GM18858 (cell line): ENCODE data around the gene FBXL14.

Source experiments
- ATAC-seq: cut with Tn5 transposase; IDR thresholded peaks from one replicate; pipeline ENCODE4 v1.9.1; 2021; ENCODE audit not compliant: unreplicated experiment

Gene FBXL14

DNA sequence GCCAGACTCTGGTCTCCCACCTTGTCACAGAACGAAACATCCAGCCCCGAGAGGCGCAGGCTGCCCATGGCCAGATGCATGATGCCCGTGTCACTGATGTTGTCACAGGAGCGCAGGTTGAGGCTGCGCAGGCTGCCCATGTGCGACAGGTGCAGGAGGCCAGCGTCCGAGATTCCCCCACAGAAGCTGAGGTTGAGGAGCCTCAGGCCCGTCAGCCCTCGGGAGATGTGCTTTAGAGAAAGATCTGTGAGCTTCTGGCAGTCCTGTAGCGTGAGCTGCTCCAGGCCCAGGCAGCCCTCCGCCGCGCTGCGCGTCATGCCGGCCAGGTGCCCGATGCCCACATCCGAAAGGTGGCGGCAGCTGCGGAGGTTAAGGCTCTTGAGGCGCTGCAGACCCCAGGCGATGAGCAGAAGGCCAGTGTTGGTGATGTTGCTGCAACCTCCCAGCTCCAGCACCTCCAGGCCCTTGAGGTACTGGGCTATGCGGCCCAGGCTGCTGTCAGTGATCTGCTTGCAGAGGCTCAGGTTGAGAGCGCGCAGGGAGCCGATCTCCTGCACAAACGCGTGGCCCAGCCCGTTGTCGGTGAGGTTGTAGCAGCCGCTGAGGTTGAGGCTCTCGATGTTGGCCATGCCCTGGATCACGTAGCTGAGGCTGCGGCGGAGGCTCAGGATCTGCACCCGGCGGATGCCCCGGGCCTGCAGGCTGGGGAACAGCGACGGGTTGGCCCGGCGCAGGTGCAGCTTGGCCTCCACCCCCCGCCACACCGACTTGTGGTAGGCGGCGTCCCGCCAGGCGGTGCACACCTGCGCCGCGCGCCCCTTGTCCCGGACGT lies 991 bp downstream of the FBXL14 start:
- no peak for ATAC-seq

DNA sequence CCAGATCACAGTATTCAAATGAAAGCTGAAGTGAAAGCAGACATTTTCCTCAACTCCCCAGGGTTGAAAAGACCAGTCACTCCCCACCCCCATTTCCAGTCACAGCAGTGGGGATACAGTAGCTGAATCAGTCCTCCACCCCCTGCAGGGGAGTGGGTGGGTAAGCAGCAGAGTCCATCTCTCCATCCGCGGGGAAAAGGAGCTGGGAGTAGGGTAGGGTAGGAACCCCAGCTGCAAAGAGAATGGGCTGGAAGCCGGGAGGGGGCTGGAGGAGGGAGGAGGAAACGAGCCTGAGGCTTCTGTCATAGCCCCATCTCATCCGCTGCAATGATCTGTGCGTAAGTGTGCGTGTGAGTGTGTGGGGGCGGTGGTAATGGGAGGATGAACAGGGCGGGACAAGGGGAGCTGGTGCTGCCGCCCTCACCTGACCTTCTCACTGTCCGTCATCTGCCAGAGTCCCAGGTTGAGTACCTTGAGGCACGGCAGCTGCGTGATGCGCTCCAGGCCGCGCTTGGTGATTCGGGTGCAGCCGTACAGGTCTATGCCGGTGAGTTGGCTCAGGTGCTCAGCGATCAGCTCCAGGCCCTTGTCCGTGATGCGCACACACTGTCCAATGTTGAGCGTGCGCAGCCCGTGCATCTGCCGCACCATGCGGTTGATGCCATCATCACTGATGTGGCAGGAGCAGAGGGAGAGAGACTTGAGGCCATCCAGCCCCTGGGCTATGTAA lies 1.8 kb downstream of the FBXL14 start:
- ATAC-seq: no peak

DNA sequence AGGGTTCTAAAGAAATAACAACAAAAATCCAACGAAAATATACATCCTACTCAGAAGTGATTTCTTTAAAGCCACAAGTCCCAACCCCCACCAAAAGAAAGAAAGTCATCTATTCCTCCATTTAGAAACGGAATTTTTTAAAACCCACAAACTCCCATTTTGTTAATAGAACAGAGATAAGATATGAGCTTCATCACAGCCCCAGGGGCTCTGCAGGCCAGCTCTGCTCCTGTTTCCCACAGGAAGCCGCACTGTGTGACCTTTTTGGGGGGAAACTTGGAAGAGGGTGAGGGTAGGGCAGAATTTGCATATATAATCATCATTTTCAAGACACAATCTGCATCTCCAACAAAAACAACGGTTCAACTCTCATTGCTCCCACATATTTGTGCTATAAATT lies 2.8 kb downstream of the FBXL14 start:
- ATAC-seq: no peak

DNA sequence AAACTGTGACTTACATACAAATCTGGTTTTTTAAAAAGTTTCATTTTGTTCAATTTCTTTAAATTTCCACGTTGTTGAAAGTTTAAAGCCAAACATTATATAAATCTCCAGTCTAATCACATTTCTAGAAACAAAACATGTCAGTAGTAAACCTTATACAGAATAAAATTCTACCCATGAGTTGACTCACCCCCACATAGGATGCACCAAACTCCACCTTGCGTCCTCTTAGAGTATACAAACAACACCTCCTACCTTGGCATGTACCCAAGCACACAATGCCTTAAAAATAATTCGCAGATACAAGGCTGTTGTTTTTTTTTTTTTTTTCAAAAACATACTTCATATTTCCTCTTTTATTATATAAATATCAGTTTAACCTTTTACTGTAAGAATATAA lies 3.3 kb downstream of the FBXL14 start:
- no peak for ATAC-seq

DNA sequence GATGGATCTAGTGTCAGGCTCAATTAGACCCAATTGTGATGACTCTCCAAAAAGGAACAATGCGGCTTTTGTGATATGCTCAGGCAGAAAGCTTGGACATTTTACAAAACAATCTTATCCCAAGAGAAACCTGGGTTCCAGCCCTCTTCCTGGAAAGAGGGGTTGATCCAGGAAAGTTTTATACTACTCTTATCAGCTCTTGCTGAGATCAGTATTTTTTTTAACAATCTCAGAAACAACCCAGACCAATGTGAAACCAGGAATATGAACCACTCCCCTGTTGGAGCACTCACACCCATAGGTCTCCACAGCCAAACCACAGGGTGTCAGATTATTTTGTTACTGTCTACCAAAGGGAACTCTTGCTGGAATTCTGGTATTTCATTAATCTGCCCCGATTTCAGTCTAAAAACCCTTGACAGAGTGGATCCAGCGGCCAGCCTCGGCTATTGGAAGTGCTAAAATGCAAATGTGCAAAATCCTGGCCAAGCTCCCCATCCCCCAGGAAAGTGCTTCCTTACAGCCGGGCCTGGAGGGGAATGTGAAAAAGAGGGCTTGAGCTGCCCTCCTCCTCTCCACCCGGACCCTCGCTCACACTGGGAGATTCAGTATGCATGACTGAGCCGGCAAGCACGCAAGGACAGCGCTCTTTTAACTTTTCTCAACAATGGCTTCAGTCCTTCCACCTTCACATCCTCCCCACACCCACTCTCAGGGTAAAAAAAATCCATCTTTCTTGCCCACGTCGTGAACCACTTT lies 4.0 kb downstream of the FBXL14 start:
- no peak for ATAC-seq

DNA sequence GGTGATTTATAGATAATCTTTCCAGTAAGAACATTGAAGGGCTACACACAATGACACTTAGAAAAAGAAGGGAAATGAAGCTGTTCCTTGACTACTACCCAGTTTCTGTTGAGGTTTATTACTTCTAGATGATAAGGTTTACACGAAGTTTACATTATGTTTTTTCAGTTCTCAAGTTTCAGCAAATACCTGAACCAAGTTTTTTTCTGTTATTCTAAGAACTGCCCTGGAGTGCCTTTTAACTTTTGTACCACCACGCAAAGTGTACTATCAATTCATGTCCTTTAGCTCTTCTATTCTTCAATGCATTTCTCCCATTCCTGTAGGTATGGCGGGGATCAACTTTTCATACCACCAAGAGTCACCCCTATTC lies 5.8 kb downstream of the FBXL14 start:
- no peak for ATAC-seq

DNA sequence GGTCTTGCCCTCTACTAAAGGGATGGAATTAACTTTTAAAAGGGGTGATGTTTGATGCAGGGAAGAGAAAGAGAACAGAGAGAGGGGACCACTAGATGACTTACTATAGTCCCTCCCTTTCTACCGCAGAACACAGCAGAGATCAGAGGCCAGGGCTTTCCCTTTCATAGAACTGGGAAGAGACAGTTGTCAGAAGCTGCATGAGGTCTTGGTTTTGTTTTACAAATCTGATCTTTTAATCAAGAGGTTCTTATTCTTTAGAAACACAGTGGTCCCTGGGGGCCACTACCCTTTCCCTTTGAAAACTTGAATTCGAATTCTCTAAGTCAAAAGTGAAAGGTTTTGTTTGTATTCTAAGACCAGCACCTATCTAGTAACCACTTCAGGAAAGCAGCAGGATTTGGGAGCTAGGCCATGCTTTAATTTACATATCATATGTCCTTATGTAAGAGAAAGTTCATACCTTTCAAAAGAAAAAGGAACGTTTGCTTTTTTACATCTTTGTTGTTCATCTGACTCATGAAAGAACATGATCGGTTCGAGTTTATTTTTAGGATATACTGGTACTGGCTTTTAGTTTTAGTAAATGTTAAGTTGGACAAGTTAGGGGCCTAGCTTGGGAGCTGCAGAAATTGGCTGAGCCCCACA lies 6.3 kb downstream of the FBXL14 start:
- no peak for ATAC-seq

DNA sequence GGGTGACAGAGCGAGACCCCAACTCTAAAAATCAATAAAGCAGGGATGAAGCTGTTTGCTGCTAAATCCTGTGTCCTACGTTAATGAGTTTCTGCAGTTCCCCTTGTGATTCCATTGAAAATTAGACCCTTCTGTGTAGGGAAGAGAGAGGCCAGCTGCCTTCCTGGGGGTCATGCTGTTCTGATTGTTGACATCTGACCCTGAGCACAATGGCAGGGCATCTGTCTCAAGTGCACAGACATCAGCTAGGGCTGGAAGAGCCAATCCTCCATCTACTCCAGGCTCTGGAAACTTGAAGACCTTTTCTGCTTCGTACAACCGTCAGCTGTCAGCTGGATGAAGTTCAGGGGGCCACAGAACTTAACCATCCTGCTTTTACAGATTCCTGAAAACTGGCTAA lies 10.1 kb downstream of the FBXL14 start:
- no peak for ATAC-seq

DNA sequence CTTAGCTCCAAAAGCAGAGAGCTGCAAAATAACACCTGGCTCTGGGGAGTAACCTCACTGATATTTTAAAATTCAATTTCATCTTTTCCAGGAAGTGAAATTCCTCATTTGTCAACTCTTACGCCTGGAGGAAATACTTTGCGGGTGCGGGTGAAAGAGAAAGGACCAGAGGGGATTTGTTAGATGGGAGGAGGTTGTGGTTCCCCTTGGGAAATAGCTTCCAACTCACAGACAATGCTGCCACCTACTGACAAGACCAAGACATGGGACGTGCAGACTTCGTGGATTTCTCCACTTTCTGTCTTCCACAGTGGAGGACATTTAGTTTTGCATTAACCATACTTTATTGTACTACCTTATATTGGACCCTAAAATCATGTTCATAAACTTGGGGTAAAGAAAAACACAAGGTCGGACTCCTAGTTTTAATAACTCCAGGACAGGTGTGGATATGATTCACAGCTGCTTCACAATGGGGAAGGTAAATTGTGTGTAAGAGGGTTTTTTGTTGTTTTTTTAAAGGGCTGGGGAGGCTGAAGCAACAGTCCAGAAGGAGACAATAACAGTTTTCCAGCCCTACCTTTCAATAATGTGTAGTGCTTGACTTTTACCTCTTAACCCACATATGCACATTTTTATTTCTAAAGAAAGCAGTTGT lies 10.8 kb downstream of the FBXL14 start:
- no peak for ATAC-seq

DNA sequence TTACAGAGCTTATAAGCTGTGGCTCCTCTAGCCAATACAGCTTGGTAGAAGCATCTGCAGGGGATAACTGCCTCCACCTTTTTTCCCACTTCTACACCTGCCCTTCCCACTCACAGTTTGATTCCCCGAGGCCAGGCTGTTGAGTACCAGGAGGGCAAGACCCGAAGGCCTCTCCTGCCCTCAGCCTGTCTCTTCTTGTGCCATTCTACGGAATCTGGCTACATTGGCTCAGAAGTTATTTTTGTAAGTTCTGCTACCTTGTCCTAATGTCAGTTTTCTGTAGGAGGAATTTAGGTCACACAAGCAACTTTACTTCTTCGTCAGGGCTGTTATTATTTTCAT lies 11.7 kb downstream of the FBXL14 start:
- no peak for ATAC-seq

DNA sequence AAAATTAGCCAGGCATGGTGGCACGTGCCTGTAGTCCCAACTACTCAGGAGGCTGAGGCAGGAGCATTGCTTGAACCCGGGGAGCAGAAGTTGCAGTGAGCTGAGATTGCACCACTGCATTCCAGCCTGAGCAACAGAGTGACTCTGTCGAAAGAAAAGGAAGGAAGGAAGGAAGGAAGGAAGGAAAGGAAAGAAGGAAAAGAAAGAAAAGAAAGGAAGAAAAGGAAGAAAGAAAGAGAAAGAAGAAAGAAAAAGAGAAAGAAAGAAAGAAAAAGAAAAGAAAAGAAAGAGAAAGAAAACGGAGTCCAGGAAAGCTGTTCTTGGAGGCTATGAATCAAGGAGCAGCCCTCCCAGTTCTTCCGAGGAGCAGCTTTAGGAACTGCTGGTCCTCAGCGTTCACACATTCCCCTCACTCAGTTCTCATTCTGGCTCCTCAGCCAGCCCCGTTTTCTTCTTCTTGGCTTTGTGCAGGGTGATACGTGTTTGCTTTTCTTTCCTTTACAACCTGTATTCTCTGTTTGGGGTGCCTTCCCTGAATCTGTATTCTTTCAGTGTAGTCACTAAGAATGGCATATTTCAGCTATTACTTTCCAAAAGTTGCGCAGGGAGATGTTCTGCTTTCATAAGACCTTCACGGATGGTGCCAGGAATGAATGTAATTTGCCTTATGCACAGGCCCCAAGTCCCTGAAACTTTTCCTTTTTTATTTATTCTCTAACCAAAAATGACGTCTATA lies 12.2 kb downstream of the FBXL14 start:
- ATAC-seq: no peak

DNA sequence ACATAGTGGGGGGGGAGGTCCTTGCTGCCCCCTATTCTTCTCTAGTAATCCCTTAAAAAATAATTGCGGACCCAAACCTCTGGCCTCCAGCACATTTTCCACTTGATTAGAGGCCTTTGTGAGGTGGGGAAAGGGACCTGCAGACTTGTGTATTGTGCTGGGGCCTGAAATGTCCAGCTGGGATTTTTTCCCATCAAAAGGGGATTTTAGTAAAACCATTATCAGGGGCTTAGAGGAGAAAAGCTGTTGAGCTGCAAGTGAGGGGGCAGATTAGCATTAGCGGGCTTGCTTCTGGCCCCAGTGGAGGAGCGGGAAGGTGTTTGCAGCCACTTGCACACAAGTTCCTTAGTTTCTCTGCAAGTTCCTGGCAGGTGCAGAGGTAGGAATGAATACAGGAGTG lies 13.9 kb downstream of the FBXL14 start:
- ATAC-seq: no peak

DNA sequence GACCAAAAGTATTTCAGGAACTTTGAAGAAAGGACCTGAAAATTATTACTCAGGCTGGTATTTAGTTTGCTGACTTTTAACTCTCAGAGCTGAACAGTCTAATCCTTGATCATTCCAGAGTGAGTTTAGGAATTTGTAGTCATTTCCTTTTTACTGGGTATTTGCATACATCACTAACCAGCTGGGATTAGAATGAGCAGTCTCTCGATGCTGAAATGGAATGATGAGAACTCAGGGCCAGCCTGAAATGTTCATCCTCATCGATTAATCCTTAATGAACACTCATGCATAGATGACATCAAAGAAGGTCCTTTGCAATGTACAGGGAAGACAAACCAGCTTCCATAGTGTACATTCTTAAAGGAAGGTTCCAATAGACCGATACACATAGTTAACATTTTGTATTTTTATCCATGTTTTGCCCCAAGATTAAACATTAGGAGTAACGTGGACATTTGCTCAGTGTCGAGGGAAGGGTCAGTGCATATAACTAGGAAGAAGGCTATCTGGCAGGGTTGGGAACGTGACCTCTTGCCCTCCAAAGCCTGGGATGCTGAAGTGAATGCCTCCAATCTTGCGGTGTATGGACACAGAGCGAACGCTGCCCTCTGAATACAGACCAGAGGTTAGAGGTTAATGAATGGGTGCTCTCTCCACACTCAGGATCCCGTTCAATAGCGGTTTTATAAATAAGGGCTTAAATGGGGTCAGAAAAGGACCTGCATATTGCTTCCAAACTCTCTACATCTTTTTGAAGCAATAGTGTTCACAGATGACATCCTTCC lies 14.5 kb downstream of the FBXL14 start:
- ATAC-seq: no peak

DNA sequence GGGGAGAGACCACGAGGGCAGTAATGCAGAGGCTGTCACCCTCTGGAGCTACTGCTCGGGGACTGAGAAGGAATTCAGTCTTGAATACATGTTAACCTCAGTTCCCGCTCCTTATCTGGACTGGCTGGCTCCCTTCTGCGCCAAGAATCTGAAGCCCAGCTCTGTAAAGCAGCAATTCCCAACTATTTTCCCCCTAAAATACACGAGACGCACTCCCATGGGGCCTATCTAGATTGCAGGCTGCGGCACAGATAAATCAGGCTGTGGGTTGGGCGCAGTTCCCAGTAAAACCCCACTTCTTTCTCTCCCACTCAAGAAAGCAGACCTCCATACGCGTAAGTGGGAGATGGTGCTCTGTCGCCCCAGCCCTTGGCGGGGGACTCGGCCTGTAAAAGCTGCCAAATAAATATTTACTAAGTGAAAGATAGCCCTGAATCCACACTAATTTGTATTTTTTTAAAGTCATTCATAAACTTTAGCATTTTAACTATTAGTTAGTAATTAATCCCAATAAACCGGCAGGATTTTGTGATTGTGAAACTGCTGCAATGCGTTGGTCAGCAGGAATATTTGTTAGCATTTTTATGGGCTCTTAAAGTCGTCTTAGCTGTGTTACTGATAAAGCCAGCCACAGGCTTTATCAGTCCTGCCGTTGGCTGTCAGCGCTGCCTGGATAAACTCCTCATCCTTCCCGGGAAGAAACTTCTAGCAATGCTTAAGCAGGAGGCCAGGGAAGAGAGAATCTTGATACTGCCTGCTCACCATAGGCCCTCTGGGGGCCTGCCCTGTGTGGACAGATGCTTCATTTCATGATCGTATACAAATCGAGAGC lies 17.8 kb downstream of the FBXL14 start:
- no peak for ATAC-seq

DNA sequence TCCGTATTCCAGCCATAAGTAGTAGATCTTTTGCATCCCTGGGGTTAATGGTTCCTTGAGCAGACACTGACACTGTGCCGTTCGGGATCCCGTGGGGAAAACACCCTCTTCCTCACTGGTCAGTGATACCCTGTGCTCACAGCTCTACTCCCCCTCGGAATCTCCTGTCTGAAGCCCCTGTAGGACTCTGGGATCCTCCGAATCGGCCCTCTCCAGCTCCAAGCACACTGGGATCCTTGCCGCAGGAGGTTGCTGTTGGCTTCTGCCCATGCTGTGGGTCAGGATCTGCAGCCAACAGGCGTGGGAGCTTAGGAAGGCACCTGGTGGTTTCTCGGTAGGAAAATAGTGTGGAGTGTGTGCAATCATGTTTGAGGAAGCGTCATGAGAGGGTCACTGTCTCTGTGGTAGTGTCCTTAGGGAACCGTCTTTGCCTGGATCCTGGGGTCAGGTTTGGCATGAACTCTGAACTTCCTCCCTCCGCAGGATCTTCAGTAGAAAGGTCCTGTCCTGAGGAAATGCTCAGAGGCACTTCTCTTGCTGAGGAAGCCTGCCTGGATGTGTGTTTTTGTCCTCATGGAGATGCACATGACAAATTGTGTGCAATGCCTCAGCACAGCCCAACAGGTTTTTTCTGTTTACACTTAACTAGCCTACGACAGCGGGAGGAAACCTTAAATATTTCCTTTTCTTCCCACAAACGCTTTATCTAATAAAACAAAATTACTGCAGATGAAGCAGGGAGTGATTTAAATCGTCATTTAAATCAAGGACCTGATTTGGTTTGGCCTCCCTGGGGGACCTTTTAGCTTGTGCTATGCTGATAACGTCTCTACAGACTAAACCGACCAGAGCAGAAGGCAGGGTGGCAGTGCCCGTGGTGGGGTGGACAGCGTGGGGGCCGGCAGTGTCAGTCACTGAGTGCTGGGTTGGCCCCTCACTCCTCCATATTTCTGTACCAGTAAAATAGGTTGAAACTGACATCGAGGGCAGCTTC lies 18.7 kb downstream of the FBXL14 start:
- ATAC-seq: no peak

DNA sequence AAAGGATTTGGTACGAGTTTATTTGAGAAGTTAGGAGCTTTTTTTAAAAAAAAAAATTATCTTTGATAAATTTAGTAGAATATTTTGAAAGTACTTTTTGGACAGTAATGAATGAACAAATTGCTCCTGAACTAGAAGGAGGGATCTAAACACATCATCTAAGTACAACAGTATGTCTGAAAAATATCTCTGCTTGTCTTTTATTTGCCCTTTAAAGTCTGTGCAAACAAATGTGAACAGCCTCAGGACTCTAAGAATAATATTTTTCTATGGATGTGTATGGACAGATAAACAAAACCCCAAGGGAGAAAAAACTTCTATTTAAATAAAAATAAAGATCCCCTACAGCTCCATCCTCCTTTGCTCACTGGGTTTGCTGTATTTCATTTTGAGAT lies 19.5 kb downstream of the FBXL14 start:
- no peak for ATAC-seq
